ENCODE measurements around the gene NTN5.

Gene NTN5

GRCh38 chr19:48623556-48624066, 49.2 kb downstream of the NTN5 start:
- peak overlapping the region; percentile 43 for H3K4me3 ChIP-seq (ENCODE audit: low read depth, low read length)
- no peak for DNase-seq (ENCODE audit: low read depth)
- TF ChIP-seq CTCF (IDR thresholded peaks at IDR 0.05; ENCODE audit: insufficient read depth, low read depth, low read length, missing control alignments): no peak

GRCh38 chr19:48619692-48620585, 52.9 kb downstream of the NTN5 start:
- peak overlapping the region; percentile 91 for H3K4me3 ChIP-seq (ENCODE audit: low read depth, low read length)
- no peak for TF ChIP-seq CTCF (IDR thresholded peaks at IDR 0.05; ENCODE audit: insufficient read depth, low read depth, low read length, missing control alignments)
- DNase-seq (ENCODE audit: low read depth): peak; percentile 22

- peak; percentile 100 for DNase-seq (ENCODE audit: low read depth)
- no peak for TF ChIP-seq CTCF (IDR thresholded peaks at IDR 0.05; ENCODE audit: insufficient read depth, low read depth, low read length, missing control alignments)
- peak within 1 kb of the TSS; percentile 91 for H3K4me3 ChIP-seq (ENCODE audit: low read depth, low read length)
Measured at GRCh38 chr19:48618916-48619691, 53.7 kb downstream of the NTN5 start, which contains the start of the genes RPL18 and SPHK2. TSS of gene RPL18 (minus strand) at chr19:48619178. CDS start at chr19:48619143, 35 bp downstream. TSS of gene SPHK2 (plus strand) at chr19:48619506. CDS start at chr19:48620515, 1,009 bp downstream.

- peak overlapping the region; percentile 87 for H3K4me3 ChIP-seq (ENCODE audit: low read depth, low read length)
- no peak for TF ChIP-seq CTCF (IDR thresholded peaks at IDR 0.05; ENCODE audit: insufficient read depth, low read depth, low read length, missing control alignments)
- DNase-seq (ENCODE audit: low read depth): peak; percentile 18
Measured at GRCh38 chr19:48618278-48618915, 54.4 kb downstream of the NTN5 start.

- DNase-seq (ENCODE audit: low read depth): no peak
- TF ChIP-seq CTCF (IDR thresholded peaks at IDR 0.05; ENCODE audit: insufficient read depth, low read depth, low read length, missing control alignments): no peak
- peak overlapping the region; percentile 87 for H3K4me3 ChIP-seq (ENCODE audit: low read depth, low read length)
Measured at GRCh38 chr19:48617146-48617937, 55.5 kb downstream of the NTN5 start.
